ENCODE data around the gene TLE4.

DNA sequence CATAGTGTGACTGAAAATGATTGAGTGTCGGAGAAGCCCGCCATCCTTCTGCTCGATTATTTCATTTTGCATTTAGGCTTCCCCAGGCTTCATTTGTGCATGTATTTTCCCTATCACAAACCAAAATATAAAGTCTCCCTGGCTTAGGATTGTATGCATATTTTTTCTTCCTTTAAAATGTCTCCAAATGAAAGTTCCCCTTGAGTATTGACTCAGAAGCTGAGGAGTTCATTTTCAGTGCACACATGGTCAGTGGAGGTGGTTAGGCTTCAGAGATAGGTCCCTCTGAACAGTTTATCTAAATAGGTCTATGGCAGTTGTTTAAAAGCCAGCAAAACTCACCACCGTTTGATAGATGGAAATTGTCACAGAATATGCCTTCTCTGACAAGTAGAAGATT, 97.2 kb downstream of the TLE4 start:
- TF ChIP-seq CTCF (IDR thresholded peaks at IDR 0.05): no peak
- TF ChIP-seq POLR2A (IDR thresholded peaks at IDR 0.05): no peak
